Parathyroid adenoma (tissue), 2 donors: ENCODE measurements around the gene ASAP3.
"Not testable (repeated sequence)": the region's sequence is repeated elsewhere in the genome, so short reads cannot be mapped to it uniquely, and the experiment has no call there.

Experiments
- H2AFZ ChIP-seq: fragments of 300-600 bp; sonication (generic); one replicate; pipeline ENCODE4 v1.7.0; 2017; ENCODE audit warnings: antibody characterized with exemption, mild to moderate bottlenecking
- H3K27ac ChIP-seq: fragments of 300-600 bp; sonication (generic); one replicate; pipeline ENCODE4 v1.7.0; 2017
- H3K27me3 ChIP-seq: fragments of 300-600 bp; sonication (generic); one replicate; pipeline ENCODE4 v1.7.0; 2017; ENCODE audit warnings: low read length; ENCODE audit not compliant: control insufficient read depth, insufficient read depth
- H3K36me3 ChIP-seq: fragments of 300-600 bp; sonication (generic); one replicate; pipeline ENCODE4 v1.7.0; 2017; ENCODE audit warnings: low read length; ENCODE audit not compliant: control insufficient read depth, insufficient read depth
- H3K4me1 ChIP-seq: fragments of 300-600 bp; sonication (generic); one replicate; pipeline ENCODE4 v1.7.0; 2017; ENCODE audit warnings: control low read depth
- H3K4me2 ChIP-seq: fragments of 300-600 bp; sonication (generic); one replicate; pipeline ENCODE4 v1.7.0; 2017; ENCODE audit warnings: low read length
- H3K4me3 ChIP-seq: fragments of 300-600 bp; sonication (generic); one replicate; pipeline ENCODE4 v1.7.0; 2017; ENCODE audit warnings: low read depth, low read length
- H3K79me2 ChIP-seq: fragments of 300-600 bp; sonication (generic); one replicate; pipeline ENCODE4 v1.7.0; 2017; ENCODE audit warnings: control low read depth
- H3K9ac ChIP-seq: fragments of 300-600 bp; sonication (generic); one replicate; pipeline ENCODE4 v1.7.0; 2017; ENCODE audit warnings: mild to moderate bottlenecking
- H3K9me3 ChIP-seq: fragments of 300-600 bp; sonication (generic); one replicate; pipeline ENCODE4 v1.7.0; 2017; ENCODE audit warnings: low read length; ENCODE audit not compliant: control insufficient read depth
- CTCF ChIP-seq: fragments of 300-600 bp; sonication (generic); IDR thresholded peaks from one replicate; pipeline ENCODE4 v1.7.0; 2017; ENCODE audit warnings: antibody characterized with exemption, mild to moderate bottlenecking
- donor health status: primary hyperparathyroidism.

The ASAP3 gene

GRCh38 chr1:23514111-23514679 lies 30.2 kb upstream of the ASAP3 start:
- H3K27me3 ChIP-seq: no peaks in the 10 kb centered on the region
- no peaks in the 10 kb centered on the region for H3K9me3 ChIP-seq
- H3K36me3 ChIP-seq: no peaks in the 10 kb centered on the region
- no peak overlapping the region for H3K27ac ChIP-seq
- no peak overlapping the region for H2AFZ ChIP-seq
- no peak overlapping the region for H3K4me3 ChIP-seq
- no peaks in the 10 kb centered on the region for H3K4me1 ChIP-seq
- H3K4me2 ChIP-seq: no peak overlapping the region
- TF ChIP-seq CTCF: no peak
- no peak overlapping the region for H3K9ac ChIP-seq
- no peaks in the 10 kb centered on the region for H3K79me2 ChIP-seq

- Histone ChIP-seq H3K27ac (no peak overlapping the region), H2AFZ (no peak overlapping the region)
- no peak for TF ChIP-seq CTCF
Measured at GRCh38 chr1:23509896-23510295, 25.9 kb upstream of the ASAP3 start.

GRCh38 chr1:23506376-23507107 lies 22.6 kb upstream of the ASAP3 start:
- H3K4me2 ChIP-seq: no peak overlapping the region
- no peak overlapping the region for H2AFZ ChIP-seq
- no peak overlapping the region for H3K4me3 ChIP-seq
- H3K9ac ChIP-seq: no peak overlapping the region
- no peaks in the 10 kb centered on the region for H3K27me3 ChIP-seq
- no peak overlapping the region for H3K27ac ChIP-seq
- no peaks in the 10 kb centered on the region for H3K4me1 ChIP-seq
- H3K9me3 ChIP-seq: no peaks in the 10 kb centered on the region
- no peak for TF ChIP-seq CTCF
- no peaks in the 10 kb centered on the region for H3K36me3 ChIP-seq
- no peaks in the 10 kb centered on the region for H3K79me2 ChIP-seq

More at GRCh38 chr1:23509896-23510295, 25.9 kb upstream of the ASAP3 start:
- no peaks in the 10 kb centered on the region for H3K27me3 ChIP-seq
- H3K9ac ChIP-seq: no peak overlapping the region
- H3K4me1 ChIP-seq: no peaks in the 10 kb centered on the region
- no peaks in the 10 kb centered on the region for H3K79me2 ChIP-seq
- H3K36me3 ChIP-seq: no peaks in the 10 kb centered on the region
- no peaks in the 10 kb centered on the region for H3K9me3 ChIP-seq
- no peak overlapping the region for H3K4me2 ChIP-seq
- H3K4me3 ChIP-seq: no peak overlapping the region

- Histone ChIP-seq H2AFZ (no peak overlapping the region), H3K79me2 (no peaks in the 10 kb centered on the region), H3K4me2 (no peak overlapping the region)
Measured at GRCh38 chr1:23505851-23506250, 21.9 kb upstream of the ASAP3 start.

GRCh38 chr1:23504156-23504555 lies 20.2 kb upstream of the ASAP3 start:
- not testable (repeated sequence) for H3K27me3 ChIP-seq, H3K9ac ChIP-seq, H3K79me2 ChIP-seq, H3K4me2 ChIP-seq, H2AFZ ChIP-seq, H3K4me1 ChIP-seq, H3K4me3 ChIP-seq, H3K27ac ChIP-seq, H3K9me3 ChIP-seq, H3K36me3 ChIP-seq

More at GRCh38 chr1:23505851-23506250, 21.9 kb upstream of the ASAP3 start:
- no peaks in the 10 kb centered on the region for H3K36me3 ChIP-seq
- no peak overlapping the region for H3K9ac ChIP-seq
- no peaks in the 10 kb centered on the region for H3K4me1 ChIP-seq
- no peak overlapping the region for H3K27ac ChIP-seq
- no peaks in the 10 kb centered on the region for H3K27me3 ChIP-seq
- H3K4me3 ChIP-seq: no peak overlapping the region
- no peak for TF ChIP-seq CTCF
- no peaks in the 10 kb centered on the region for H3K9me3 ChIP-seq
